Measurements from ENCODE around the gene DOCK9. TPM values are rescaled to one million over a fixed set of nuclear protein-coding genes. Genes with fewer than 3 reads are reported as not detected.

Gene DOCK9
- total and polyA plus RNA-seq, 2 donors (not counting 1 experiment from before 2014, with no cell fraction given), result 18.5 to 28.0 TPM

- no peak overlapping the region for H3K4me3 Mint-ChIP-seq
- H4K20me1 ChIP-seq (ENCODE audit: control insufficient read depth, insufficient read depth, low read length, poor library complexity, severe bottlenecking), result no peaks in the 10 kb centered on the region
- H3K27ac ChIP-seq (ENCODE audit: low read length in 2 of 2), result no peak overlapping the region
- peaks cover 7 to 14% of the 10 kb centered on the region in 2 donors for H3K4me1 ChIP-seq (ENCODE audit: control insufficient read depth in 2 of 2, insufficient read depth in 2 of 2, low read length in 2 of 2)
- intact Hi-C loops (cut with micrococcal nuclease), result no loop called here
- H3K9me3 Mint-ChIP-seq (ENCODE audit: insufficient read depth), result no peaks in the 10 kb centered on the region
- no peak overlapping the region for H3K4me3 ChIP-seq (ENCODE audit: control extremely low read depth in 1 of 5, extremely low read depth in 1 of 5, insufficient read depth in 1 of 5, low read depth in 2 of 5, low read length in 4 of 5)
- DNase-seq (no peak), ATAC-seq (ENCODE audit: low read depth) (no peak)
- H3K9ac ChIP-seq (ENCODE audit: low read length), result no peak overlapping the region
- CTCF ChIA-PET, result no interaction called here
- H2AFZ ChIP-seq (ENCODE audit: insufficient read depth, low read depth, low read length, poor library complexity, severe bottlenecking), result no peak overlapping the region
- no peak overlapping the region for H3K4me2 ChIP-seq (replicated peaks; ENCODE audit: low read depth, low read length, poor library complexity, severe bottlenecking)
- H3K27me3 Mint-ChIP-seq, result no peaks in the 10 kb centered on the region
- H3K9me3 ChIP-seq (ENCODE audit: control extremely low read depth in 1 of 3, control insufficient read depth in 2 of 3, insufficient read depth in 1 of 3, low read length in 2 of 3), result no peaks in the 10 kb centered on the region
- H3K36me3 ChIP-seq (replicated peaks in 1 of 2; ENCODE audit: control extremely low read depth in 1 of 2, control insufficient read depth in 1 of 2, extremely low read depth in 1 of 2, insufficient read depth in 2 of 2, low read length in 1 of 2), result peaks cover 0 to 9% of the 10 kb centered on the region in 2 experiments
- peaks cover 20% of the 10 kb centered on the region for H3K4me1 Mint-ChIP-seq
- POLR2A ChIA-PET, result no interaction called here
- H3K79me2 ChIP-seq (ENCODE audit: control insufficient read depth, insufficient read depth, low read length), result no peaks in the 10 kb centered on the region
- WGBS (ENCODE audit: insufficient coverage), result 98% methylated on average over 5 of the region's 5 CpGs
- H3K27me3 ChIP-seq (replicated peaks in 1 of 4; ENCODE audit: control extremely low read depth in 1 of 4, control insufficient read depth in 3 of 4, insufficient read depth in 4 of 4, low read length in 3 of 4), result no peaks in the 10 kb centered on the region
- no peak overlapping the region for H3K27ac Mint-ChIP-seq
- TF ChIP-seq EZH2 (IDR thresholded peaks at IDR 0.05; ENCODE audit: borderline replicate concordance, insufficient read depth, low read depth, low read length, poor library complexity, severe bottlenecking) (no peak), CTCF (IDR thresholded peaks at IDR 0.05) (no peak)
These were observed 154.4 kb downstream of the DOCK9 start for GRCh38 chr13:98823442-98823841.

- intact Hi-C loops (cut with micrococcal nuclease), result no loop called here
- DNase-seq (no peak), ATAC-seq (ENCODE audit: low read depth) (no peak)
- WGBS (ENCODE audit: insufficient coverage), result 100% methylated on average over 2 of the region's 3 CpGs
- Histone ChIP-seq H3K9me3 (ENCODE audit: control extremely low read depth in 1 of 3, control insufficient read depth in 2 of 3, insufficient read depth in 1 of 3, low read length in 2 of 3) (no peaks in the 10 kb centered on the region), H3K27ac (ENCODE audit: low read length in 2 of 2) (no peak overlapping the region), H3K27me3 (replicated peaks in 1 of 4; ENCODE audit: control extremely low read depth in 1 of 4, control insufficient read depth in 3 of 4, insufficient read depth in 4 of 4, low read length in 3 of 4) (no peaks in the 10 kb centered on the region), H3K4me2 (replicated peaks; ENCODE audit: low read depth, low read length, poor library complexity, severe bottlenecking) (no peak overlapping the region), H3K36me3 (replicated peaks in 1 of 2; ENCODE audit: control extremely low read depth in 1 of 2, control insufficient read depth in 1 of 2, extremely low read depth in 1 of 2, insufficient read depth in 2 of 2, low read length in 1 of 2) (peaks cover 0 to 9% of the 10 kb centered on the region in 2 experiments), H3K79me2 (ENCODE audit: control insufficient read depth, insufficient read depth, low read length) (no peaks in the 10 kb centered on the region), H3K9ac (ENCODE audit: low read length) (no peak overlapping the region), H3K4me1 (ENCODE audit: control insufficient read depth in 2 of 2, insufficient read depth in 2 of 2, low read length in 2 of 2) (peaks cover 7 to 14% of the 10 kb centered on the region in 2 donors), H4K20me1 (ENCODE audit: control insufficient read depth, insufficient read depth, low read length, poor library complexity, severe bottlenecking) (no peaks in the 10 kb centered on the region), H3K4me3 (ENCODE audit: control extremely low read depth in 1 of 5, extremely low read depth in 1 of 5, insufficient read depth in 1 of 5, low read depth in 2 of 5, low read length in 4 of 5) (no peak overlapping the region), H2AFZ (ENCODE audit: insufficient read depth, low read depth, low read length, poor library complexity, severe bottlenecking) (no peak overlapping the region)
- Mint-ChIP-seq H3K4me1 (peaks cover 20% of the 10 kb centered on the region), H3K27ac (no peak overlapping the region), H3K9me3 (ENCODE audit: insufficient read depth) (no peaks in the 10 kb centered on the region), H3K4me3 (no peak overlapping the region), H3K27me3 (no peaks in the 10 kb centered on the region)
- ChIA-PET POLR2A (no interaction called here), CTCF (interaction anchor here (1.1 kb wide), 1 partner anchor 18 kb away, joined by 3 read pairs; no protein-coding TSS in a partner anchor)
- TF ChIP-seq CTCF (IDR thresholded peaks at IDR 0.05) (no peak), EZH2 (IDR thresholded peaks at IDR 0.05; ENCODE audit: borderline replicate concordance, insufficient read depth, low read depth, low read length, poor library complexity, severe bottlenecking) (no peak)
These were observed 155.6 kb downstream of the DOCK9 start for GRCh38 chr13:98822225-98822606.
